ENCODE results near the gene PRR22.
A peak's percentile ranks its signal among the peaks of the same experiment; 100 is the strongest.

PRR22 gene

GRCh38 chr19:5790559-5791520 lies 6.3 kb upstream of the PRR22 start, which contains the start of gene DUS3L:
Gene DUS3L (minus strand): TSS chr19:5791163. CDS start chr19:5791141, 22 bp downstream.
- H3K4me3 ChIP-seq (ENCODE audit: low read depth, low read length), result peak within 1 kb of the TSS; percentile 93
- TF ChIP-seq, protein P1, sequence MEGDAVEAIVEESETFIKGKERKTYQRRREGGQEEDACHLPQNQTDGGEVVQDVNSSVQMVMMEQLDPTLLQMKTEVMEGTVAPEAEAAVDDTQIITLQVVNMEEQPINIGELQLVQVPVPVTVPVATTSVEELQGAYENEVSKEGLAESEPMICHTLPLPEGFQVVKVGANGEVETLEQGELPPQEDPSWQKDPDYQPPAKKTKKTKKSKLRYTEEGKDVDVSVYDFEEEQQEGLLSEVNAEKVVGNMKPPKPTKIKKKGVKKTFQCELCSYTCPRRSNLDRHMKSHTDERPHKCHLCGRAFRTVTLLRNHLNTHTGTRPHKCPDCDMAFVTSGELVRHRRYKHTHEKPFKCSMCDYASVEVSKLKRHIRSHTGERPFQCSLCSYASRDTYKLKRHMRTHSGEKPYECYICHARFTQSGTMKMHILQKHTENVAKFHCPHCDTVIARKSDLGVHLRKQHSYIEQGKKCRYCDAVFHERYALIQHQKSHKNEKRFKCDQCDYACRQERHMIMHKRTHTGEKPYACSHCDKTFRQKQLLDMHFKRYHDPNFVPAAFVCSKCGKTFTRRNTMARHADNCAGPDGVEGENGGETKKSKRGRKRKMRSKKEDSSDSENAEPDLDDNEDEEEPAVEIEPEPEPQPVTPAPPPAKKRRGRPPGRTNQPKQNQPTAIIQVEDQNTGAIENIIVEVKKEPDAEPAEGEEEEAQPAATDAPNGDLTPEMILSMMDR (IDR thresholded peaks at IDR 0.05; ENCODE audit: control insufficient read depth, extremely low read depth, insufficient read depth), result no peak
- peak; percentile 99 for DNase-seq (ENCODE audit: low read depth)

DNA sequence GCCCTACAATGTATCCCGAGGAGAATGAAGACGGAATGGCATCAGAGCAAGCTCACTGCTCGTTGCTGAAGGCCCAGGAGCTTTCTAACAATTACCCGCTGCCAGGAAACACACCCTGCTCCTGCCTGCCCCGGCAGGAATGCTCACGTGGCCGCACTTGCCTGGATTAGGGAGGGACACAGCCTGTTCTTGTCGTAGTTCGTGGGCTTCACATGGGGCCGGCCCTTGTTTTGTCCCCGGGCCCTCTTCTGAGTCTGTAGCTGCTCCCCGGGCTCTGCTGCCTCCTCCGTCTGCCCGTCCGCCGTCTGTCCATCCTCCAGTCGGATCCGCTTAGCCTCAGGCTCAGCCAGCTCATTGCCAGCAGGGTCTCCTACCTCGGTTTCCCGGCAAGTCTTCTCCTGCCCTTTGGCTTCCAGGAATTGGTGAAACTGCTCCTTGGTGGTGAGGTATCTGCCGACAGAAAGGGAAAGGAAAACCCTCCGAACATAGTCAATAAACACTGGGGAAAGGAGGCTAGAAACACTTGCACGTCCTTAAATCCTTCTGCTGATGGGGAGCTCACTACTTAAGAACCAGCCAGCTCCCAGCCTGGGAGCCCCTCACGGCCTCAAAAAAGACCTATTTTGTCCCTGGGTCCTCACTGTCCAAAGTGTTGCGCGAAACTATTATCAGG lies 5.5 kb upstream of the PRR22 start:
- no peak for DNase-seq (ENCODE audit: low read depth)
- peak overlapping the region; percentile 93 for H3K4me3 ChIP-seq (ENCODE audit: low read depth, low read length)
- TF ChIP-seq, protein P1 (IDR thresholded peaks at IDR 0.05; ENCODE audit: control insufficient read depth, extremely low read depth, insufficient read depth), result no peak

- peak overlapping the region; percentile 93 for H3K4me3 ChIP-seq (ENCODE audit: low read depth, low read length)
- TF ChIP-seq, protein P1 (IDR thresholded peaks at IDR 0.05; ENCODE audit: control insufficient read depth, extremely low read depth, insufficient read depth), result no peak
- no peak for DNase-seq (ENCODE audit: low read depth)
Observed at GRCh38 chr19:5789351-5789761, 4.8 kb upstream of the PRR22 start.

DNA sequence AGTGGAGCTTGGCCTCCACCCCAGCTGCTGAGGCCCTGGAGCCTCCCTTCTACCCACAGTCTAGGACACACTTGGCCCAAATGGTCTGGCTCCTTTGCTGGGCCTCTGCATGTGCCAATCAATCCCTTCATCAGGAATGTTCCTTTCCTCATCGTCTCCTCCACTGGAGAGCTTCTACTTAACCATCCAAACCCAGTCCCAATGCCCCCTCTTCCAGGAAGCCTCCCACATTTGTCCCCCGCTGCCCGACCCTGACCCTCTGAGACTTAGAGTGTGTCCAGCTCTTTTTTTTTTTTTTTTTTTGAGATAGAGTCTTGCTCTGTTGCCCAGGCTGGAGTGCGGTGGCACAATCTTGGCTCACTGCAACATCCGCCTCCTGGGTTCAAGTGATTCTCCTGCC lies 3.9 kb upstream of the PRR22 start:
- TF ChIP-seq, protein P1 (IDR thresholded peaks at IDR 0.05; ENCODE audit: control insufficient read depth, extremely low read depth, insufficient read depth), result no peak
- no peak for DNase-seq (ENCODE audit: low read depth)
- no peak overlapping the region for H3K4me3 ChIP-seq (ENCODE audit: low read depth, low read length)

- DNase-seq (ENCODE audit: low read depth), result no peak
- TF ChIP-seq, protein P1 (IDR thresholded peaks at IDR 0.05; ENCODE audit: control insufficient read depth, extremely low read depth, insufficient read depth), result no peak
- H3K4me3 ChIP-seq (ENCODE audit: low read depth, low read length), result no peak overlapping the region
Observed at GRCh38 chr19:5787409-5788182, 3.0 kb upstream of the PRR22 start.

DNA sequence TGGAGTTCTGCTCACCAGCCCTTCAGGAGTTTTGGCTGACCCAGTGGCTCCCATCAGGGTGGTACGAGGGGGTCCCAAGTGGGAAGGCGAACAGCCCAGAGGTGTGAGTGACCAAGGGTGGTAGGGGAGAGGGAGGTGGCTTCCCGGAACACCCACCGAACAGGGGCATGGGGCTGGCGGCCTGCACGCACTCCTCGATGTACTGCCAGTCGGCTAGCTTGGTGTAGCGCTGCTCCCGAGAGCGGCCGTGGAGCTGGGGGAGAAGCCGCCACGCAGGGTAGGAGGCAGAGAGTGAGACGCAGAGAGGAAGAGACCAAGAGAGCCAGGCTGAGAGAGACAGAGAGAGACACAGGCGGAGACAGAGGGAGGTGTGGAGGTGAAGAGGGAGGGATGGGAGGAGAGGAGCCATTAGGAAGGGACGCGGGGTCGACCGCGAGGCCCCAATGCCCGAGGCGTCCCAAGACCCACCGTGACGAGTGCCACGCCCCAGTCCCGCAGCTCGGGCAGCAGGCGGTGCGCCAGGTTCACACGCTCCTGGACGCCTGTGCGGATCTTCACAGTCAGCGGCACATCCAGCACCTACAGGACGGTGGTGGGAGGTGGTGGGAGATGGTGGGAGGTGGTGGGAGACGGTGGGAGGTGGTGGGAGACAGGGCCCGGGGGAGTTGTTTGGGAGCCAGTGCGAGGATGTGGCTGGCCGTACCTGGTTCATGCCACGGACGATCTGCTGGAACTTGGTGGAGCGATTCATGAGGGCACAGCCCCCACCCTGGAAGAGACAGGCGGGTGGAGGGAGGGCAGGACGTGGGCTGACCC lies 2.3 kb upstream of the PRR22 start:
- H3K4me3 ChIP-seq (ENCODE audit: low read depth, low read length), result no peak overlapping the region
- TF ChIP-seq, protein P1 (IDR thresholded peaks at IDR 0.05; ENCODE audit: control insufficient read depth, extremely low read depth, insufficient read depth), result no peak
- no peak for DNase-seq (ENCODE audit: low read depth)
